Measurements from ENCODE around the gene FHIT.

Gene FHIT

DNA sequence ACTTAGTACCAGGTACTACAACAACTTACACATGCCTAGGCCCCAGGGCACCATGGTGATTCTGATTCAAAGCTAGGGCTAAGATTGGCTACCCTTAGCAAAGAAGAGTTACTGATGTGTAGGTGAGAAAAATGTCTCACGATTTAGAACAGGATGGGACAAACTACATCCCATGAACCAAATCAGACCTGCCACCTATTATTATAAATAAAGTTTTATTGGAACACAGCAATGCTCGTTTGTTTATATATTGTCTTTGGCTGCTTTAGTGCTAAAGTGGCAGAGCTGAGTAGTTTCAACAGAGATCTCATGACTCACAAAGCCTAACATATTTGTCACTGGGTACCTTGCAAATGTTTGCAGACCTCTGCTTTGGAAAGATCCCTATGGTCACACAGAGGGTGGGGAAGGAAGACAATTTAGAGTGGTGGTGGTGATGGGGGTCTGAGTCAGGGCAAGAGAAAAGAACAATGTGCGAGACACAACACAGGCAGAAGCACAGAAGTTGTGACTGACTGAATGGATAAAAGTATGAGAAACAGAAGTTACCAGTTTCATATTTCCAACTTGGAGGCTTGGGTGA is 1430.8 kb downstream of the FHIT start:
- no peaks in the 10 kb centered on the region for H3K36me3 ChIP-seq (ENCODE audit: insufficient read depth, insufficient read length, low read length)
- no peaks in the 10 kb centered on the region for H3K27me3 ChIP-seq (ENCODE audit: insufficient read depth, insufficient read length)
- H3K9ac ChIP-seq (ENCODE audit: insufficient read length, low read depth) = no peak overlapping the region
- H3K9me3 ChIP-seq (ENCODE audit: insufficient read depth, low read length) = no peaks in the 10 kb centered on the region
- no peak for TF ChIP-seq SUZ12 (IDR thresholded peaks at IDR 0.05; ENCODE audit: extremely low read depth, insufficient read depth, insufficient read length)
- no peak for TF ChIP-seq YY1 (IDR thresholded peaks at IDR 0.05; ENCODE audit: insufficient read depth, insufficient read length)
- TF ChIP-seq ZNF274 (IDR thresholded peaks at IDR 0.05; ENCODE audit: low read depth, low read length) = no peak
- H3K4me3 ChIP-seq (ENCODE audit: insufficient read length, low read depth) = no peak overlapping the region
- DNase-seq (ENCODE audit: low read depth, low spot score) = no peak
- no peaks in the 10 kb centered on the region for H3K4me1 ChIP-seq (ENCODE audit: insufficient read depth, insufficient read length)

- TF ChIP-seq YY1 (IDR thresholded peaks at IDR 0.05; ENCODE audit: insufficient read depth, insufficient read length) = no peak
- TF ChIP-seq ZNF274 (IDR thresholded peaks at IDR 0.05; ENCODE audit: low read depth, low read length) = no peak
- TF ChIP-seq SUZ12 (IDR thresholded peaks at IDR 0.05; ENCODE audit: extremely low read depth, insufficient read depth, insufficient read length) = no peak
- no peaks in the 10 kb centered on the region for H3K4me1 ChIP-seq (ENCODE audit: insufficient read depth, insufficient read length)
- H3K27me3 ChIP-seq (ENCODE audit: insufficient read depth, insufficient read length) = no peaks in the 10 kb centered on the region
- no peaks in the 10 kb centered on the region; the same call in 1 of the 2 replicates for H3K9me3 ChIP-seq (ENCODE audit: insufficient read depth, low read length)
- H3K4me3 ChIP-seq (ENCODE audit: insufficient read length, low read depth) = no peak overlapping the region
- DNase-seq (ENCODE audit: low read depth, low spot score) = no peak
- H3K9ac ChIP-seq (ENCODE audit: insufficient read length, low read depth) = no peak overlapping the region
- no peaks in the 10 kb centered on the region for H3K36me3 ChIP-seq (ENCODE audit: insufficient read depth, insufficient read length, low read length)
Measured at GRCh38 chr3:59818919-59819300, 1432.3 kb downstream of the FHIT start.

DNA sequence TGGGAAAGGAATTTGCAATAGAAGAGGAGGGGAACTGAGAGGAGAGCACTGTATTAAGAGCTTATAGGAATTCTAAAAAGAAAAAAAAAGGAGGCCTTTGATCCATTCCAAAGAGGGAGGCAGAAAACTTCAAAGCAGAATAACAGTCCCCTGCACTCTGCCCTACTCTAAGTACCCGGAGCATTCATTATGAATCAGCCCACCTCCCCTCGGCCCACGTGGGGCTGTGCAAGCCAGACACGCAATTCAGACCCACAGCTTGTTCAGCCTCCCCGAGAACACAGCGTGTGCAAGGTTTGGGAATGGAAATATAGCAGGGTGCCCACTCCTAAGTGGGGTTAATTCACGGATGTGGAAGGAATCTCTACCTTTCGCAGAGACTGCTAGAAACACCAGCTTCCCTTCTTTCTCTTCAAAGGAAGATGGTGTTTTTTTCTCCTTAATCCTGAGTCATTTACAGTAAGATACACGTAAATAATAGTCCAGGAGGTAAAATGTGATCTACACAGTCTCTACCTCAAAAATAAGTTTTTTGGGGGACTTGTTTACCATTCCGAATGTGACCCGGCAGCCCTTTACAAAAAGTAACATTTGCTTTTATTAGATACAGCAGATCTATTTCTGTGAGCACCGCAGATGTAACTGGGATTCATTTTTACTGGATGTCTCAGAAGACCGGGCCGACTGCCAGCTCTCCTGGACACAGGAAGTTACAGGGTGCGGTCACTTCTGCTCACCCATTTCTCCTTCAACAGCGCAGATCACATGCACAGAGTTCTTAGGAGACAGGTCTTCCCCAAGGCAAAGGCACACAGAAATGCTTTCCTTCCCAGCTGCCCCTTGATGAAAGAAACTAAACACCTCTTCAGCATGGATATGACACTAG is 1433.0 kb downstream of the FHIT start:
- no peak overlapping the region for H3K9ac ChIP-seq (ENCODE audit: insufficient read length, low read depth)

DNA sequence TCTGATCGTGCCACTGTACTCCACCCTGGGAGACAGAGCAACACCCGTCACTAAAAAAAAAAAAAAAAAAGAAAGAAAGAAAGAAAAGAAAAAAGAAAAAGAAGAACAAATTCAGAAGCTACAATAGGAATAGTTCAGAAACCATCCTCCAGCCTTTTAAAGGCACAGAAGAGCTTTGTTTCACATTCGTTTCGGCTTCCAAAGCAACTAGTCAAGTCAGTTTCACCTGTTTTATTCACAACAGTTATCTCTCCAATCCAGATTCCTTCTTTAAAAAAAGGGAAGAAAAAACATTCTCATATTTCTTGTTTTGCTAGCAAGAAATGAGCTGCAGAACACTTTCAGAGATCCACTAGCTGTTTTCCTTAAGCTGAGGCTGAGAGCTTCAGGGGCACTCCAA is 1433.7 kb downstream of the FHIT start:
- TF ChIP-seq YY1 (IDR thresholded peaks at IDR 0.05; ENCODE audit: insufficient read depth, insufficient read length) (no peak), ZNF274 (IDR thresholded peaks at IDR 0.05; ENCODE audit: low read depth, low read length) (no peak), SUZ12 (IDR thresholded peaks at IDR 0.05; ENCODE audit: extremely low read depth, insufficient read depth, insufficient read length) (no peak)
- H3K4me3 ChIP-seq (ENCODE audit: insufficient read length, low read depth) = no peak overlapping the region
- H3K4me1 ChIP-seq (ENCODE audit: insufficient read depth, insufficient read length) = no peaks in the 10 kb centered on the region
- H3K9ac ChIP-seq (ENCODE audit: insufficient read length, low read depth) = no peak overlapping the region
- no peaks in the 10 kb centered on the region for H3K36me3 ChIP-seq (ENCODE audit: insufficient read depth, insufficient read length, low read length)
- H3K9me3 ChIP-seq (ENCODE audit: insufficient read depth, low read length) = no peaks in the 10 kb centered on the region; the same call in 1 of the 2 replicates
- no peaks in the 10 kb centered on the region for H3K27me3 ChIP-seq (ENCODE audit: insufficient read depth, insufficient read length)
- DNase-seq (ENCODE audit: low read depth, low spot score) = no peak

More for the DNA sequence above, 1433.0 kb downstream of the FHIT start:
- Histone ChIP-seq H3K27me3 (ENCODE audit: insufficient read depth, insufficient read length) (no peaks in the 10 kb centered on the region), H3K4me3 (ENCODE audit: insufficient read length, low read depth) (no peak overlapping the region), H3K36me3 (ENCODE audit: insufficient read depth, insufficient read length, low read length) (no peaks in the 10 kb centered on the region), H3K9me3 (ENCODE audit: insufficient read depth, low read length) (no peaks in the 10 kb centered on the region; the same call in 1 of the 2 replicates), H3K4me1 (ENCODE audit: insufficient read depth, insufficient read length) (no peaks in the 10 kb centered on the region)
- TF ChIP-seq SUZ12 (IDR thresholded peaks at IDR 0.05; ENCODE audit: extremely low read depth, insufficient read depth, insufficient read length) = no peak
- TF ChIP-seq YY1 (IDR thresholded peaks at IDR 0.05; ENCODE audit: insufficient read depth, insufficient read length) = no peak
- no peak for TF ChIP-seq ZNF274 (IDR thresholded peaks at IDR 0.05; ENCODE audit: low read depth, low read length)
- DNase-seq (ENCODE audit: low read depth, low spot score) = no peak

DNA sequence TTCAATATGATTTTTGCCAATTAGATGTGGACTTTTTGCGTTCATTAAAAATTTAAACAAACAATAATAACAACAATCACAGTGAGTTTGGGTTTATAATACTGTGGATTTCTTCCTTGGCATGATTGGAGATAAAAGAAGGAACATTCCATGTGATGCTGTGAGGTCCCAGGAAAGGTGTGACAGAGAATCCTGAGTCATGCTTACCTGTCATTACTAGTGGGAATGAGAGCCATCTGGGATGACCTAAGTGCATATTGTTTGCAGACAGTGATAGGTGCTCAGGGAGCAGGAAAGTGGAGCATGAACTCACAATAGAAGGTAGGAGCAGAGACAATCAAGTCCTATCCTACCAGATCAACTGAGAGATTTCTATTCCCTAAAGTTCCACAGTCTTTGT is 1434.9 kb downstream of the FHIT start:
- DNase-seq (ENCODE audit: low read depth, low spot score) = no peak
- no peaks in the 10 kb centered on the region for H3K4me1 ChIP-seq (ENCODE audit: insufficient read depth, insufficient read length)

GRCh38 chr3:59813148-59813538 is 1438.1 kb downstream of the FHIT start:
- H3K9ac ChIP-seq (ENCODE audit: insufficient read length, low read depth) = no peak overlapping the region
- H3K4me3 ChIP-seq (ENCODE audit: insufficient read length, low read depth) = no peak overlapping the region

More for the DNA sequence above, 1434.9 kb downstream of the FHIT start:
- TF ChIP-seq SUZ12 (IDR thresholded peaks at IDR 0.05; ENCODE audit: extremely low read depth, insufficient read depth, insufficient read length) = no peak
- TF ChIP-seq ZNF274 (IDR thresholded peaks at IDR 0.05; ENCODE audit: low read depth, low read length) = no peak
- no peak for TF ChIP-seq YY1 (IDR thresholded peaks at IDR 0.05; ENCODE audit: insufficient read depth, insufficient read length)
- no peak overlapping the region for H3K4me3 ChIP-seq (ENCODE audit: insufficient read length, low read depth)
- H3K27me3 ChIP-seq (ENCODE audit: insufficient read depth, insufficient read length) = no peaks in the 10 kb centered on the region
- H3K36me3 ChIP-seq (ENCODE audit: insufficient read depth, insufficient read length, low read length) = no peaks in the 10 kb centered on the region
- H3K9me3 ChIP-seq (ENCODE audit: insufficient read depth, low read length) = no peaks in the 10 kb centered on the region; the same call in 1 of the 2 replicates
- no peak overlapping the region for H3K9ac ChIP-seq (ENCODE audit: insufficient read length, low read depth)

More at GRCh38 chr3:59813148-59813538, 1438.1 kb downstream of the FHIT start:
- Histone ChIP-seq H3K9me3 (ENCODE audit: insufficient read depth, low read length) (peaks cover 6% of the 10 kb centered on the region), H3K27me3 (ENCODE audit: insufficient read depth, insufficient read length) (no peaks in the 10 kb centered on the region), H3K36me3 (ENCODE audit: insufficient read depth, insufficient read length, low read length) (no peaks in the 10 kb centered on the region), H3K4me1 (ENCODE audit: insufficient read depth, insufficient read length) (no peaks in the 10 kb centered on the region)
- no peak for TF ChIP-seq YY1 (IDR thresholded peaks at IDR 0.05; ENCODE audit: insufficient read depth, insufficient read length)
- TF ChIP-seq SUZ12 (IDR thresholded peaks at IDR 0.05; ENCODE audit: extremely low read depth, insufficient read depth, insufficient read length) = no peak
- TF ChIP-seq ZNF274 (IDR thresholded peaks at IDR 0.05; ENCODE audit: low read depth, low read length) = no peak
- no peak for DNase-seq (ENCODE audit: low read depth, low spot score)
